Stimulated activated CD8-positive, alpha-beta memory T cell treated with anti-CD3 and anti-CD28 coated beads, Interleukin-7, amount 100 ng/mL, for 24 hours (primary cell): ENCODE data around the gene CACNA1G.

Experiments
- DNase-seq: peaks from one replicate; pipeline ENCODE4 v3.0.0-alpha.2; 2020; ENCODE audit warnings: low read depth

Gene CACNA1G

GRCh38 chr17:50656509-50656908 lies 96.0 kb downstream of the CACNA1G start:
- no peak for DNase-seq

- DNase-seq: no peak
These were observed 96.5 kb downstream of the CACNA1G start for GRCh38 chr17:50657054-50657453.

GRCh38 chr17:50657627-50658026 lies 97.1 kb downstream of the CACNA1G start:
- no peak for DNase-seq

- DNase-seq: no peak
These were observed 98.1 kb downstream of the CACNA1G start for GRCh38 chr17:50658616-50659015.

- DNase-seq: no peak
These were observed 98.7 kb downstream of the CACNA1G start for GRCh38 chr17:50659179-50659578.

- DNase-seq: no peak
These were observed 99.7 kb downstream of the CACNA1G start for GRCh38 chr17:50660042-50660886.

GRCh38 chr17:50660887-50661345 lies 100.4 kb downstream of the CACNA1G start:
- DNase-seq: no peak

- no peak for DNase-seq
These were observed 100.8 kb downstream of the CACNA1G start for GRCh38 chr17:50661348-50661747.

GRCh38 chr17:50661795-50662391 lies 101.4 kb downstream of the CACNA1G start:
- peak; percentile 5 for DNase-seq

- no peak for DNase-seq
These were observed 102.2 kb downstream of the CACNA1G start for GRCh38 chr17:50662632-50663225.

GRCh38 chr17:50663812-50664374 lies 103.4 kb downstream of the CACNA1G start:
- no peak for DNase-seq

GRCh38 chr17:50664788-50665458 lies 104.4 kb downstream of the CACNA1G start:
- DNase-seq: no peak

GRCh38 chr17:50665838-50666237 lies 105.3 kb downstream of the CACNA1G start:
- DNase-seq: no peak

- DNase-seq: no peak
These were observed 105.8 kb downstream of the CACNA1G start for GRCh38 chr17:50666316-50666715.

- DNase-seq: no peak
These were observed 106.9 kb downstream of the CACNA1G start for GRCh38 chr17:50667259-50668024.

- no peak for DNase-seq
These were observed 107.7 kb downstream of the CACNA1G start for GRCh38 chr17:50668025-50668837.

GRCh38 chr17:50668838-50669581 lies 108.5 kb downstream of the CACNA1G start:
- DNase-seq: no peak

GRCh38 chr17:50672071-50672470 lies 111.6 kb downstream of the CACNA1G start:
- no peak for DNase-seq

- no peak for DNase-seq
These were observed 112.5 kb downstream of the CACNA1G start for GRCh38 chr17:50672831-50673551.
